ENCODE results near the gene MAD2L2.

Gene MAD2L2

DNA sequence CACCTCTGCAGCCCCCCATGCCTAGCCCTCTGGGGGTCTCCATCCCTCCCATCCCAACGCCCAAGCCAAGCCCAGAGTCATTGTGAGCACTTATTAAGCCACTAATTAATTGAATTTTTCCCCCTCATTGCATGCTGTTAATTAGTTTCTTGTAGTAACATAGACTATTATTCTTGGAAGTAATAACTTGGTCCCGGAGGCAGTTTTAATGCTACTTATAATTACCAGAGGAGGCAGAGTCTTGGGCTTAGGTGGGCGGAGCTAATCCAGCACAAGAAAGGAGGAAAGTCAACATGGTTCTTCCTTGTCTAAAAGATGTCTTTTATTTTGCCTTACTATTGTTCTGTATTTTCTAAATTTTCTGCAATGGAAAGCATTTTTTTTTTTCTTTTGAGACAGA lies 54.4 kb downstream of the MAD2L2 start:
- FAIRE-seq: no peak
